ENCODE measurements around the gene FRMD5. TPM values are rescaled to one million over a fixed set of nuclear protein-coding genes. Genes with fewer than 3 reads are reported as not detected.

FRMD5 gene
- total RNA-seq, 1 donor from 2014 or later = 0.12 TPM

GRCh38 chr15:44102675-44103254, 92.3 kb downstream of the FRMD5 start:
- TF ChIP-seq, protein P1, sequence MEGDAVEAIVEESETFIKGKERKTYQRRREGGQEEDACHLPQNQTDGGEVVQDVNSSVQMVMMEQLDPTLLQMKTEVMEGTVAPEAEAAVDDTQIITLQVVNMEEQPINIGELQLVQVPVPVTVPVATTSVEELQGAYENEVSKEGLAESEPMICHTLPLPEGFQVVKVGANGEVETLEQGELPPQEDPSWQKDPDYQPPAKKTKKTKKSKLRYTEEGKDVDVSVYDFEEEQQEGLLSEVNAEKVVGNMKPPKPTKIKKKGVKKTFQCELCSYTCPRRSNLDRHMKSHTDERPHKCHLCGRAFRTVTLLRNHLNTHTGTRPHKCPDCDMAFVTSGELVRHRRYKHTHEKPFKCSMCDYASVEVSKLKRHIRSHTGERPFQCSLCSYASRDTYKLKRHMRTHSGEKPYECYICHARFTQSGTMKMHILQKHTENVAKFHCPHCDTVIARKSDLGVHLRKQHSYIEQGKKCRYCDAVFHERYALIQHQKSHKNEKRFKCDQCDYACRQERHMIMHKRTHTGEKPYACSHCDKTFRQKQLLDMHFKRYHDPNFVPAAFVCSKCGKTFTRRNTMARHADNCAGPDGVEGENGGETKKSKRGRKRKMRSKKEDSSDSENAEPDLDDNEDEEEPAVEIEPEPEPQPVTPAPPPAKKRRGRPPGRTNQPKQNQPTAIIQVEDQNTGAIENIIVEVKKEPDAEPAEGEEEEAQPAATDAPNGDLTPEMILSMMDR (IDR thresholded peaks at IDR 0.05) = no peak
- no peak overlapping the region for H3K4me3 ChIP-seq
- ATAC-seq (peak; percentile 44 to 68), DNase-seq (no peak)
- H3K27ac ChIP-seq = no peak overlapping the region
- no peaks in the 10 kb centered on the region for H3K4me1 ChIP-seq
- no peaks in the 10 kb centered on the region for H3K27me3 ChIP-seq (ENCODE audit: low read depth)
- no peaks in the 10 kb centered on the region for H3K36me3 ChIP-seq
- no peaks in the 10 kb centered on the region for H3K9me3 ChIP-seq
- intact Hi-C loops (cut with DNase I) = no loop called here

- ATAC-seq (peak in 1 of 2 donors; percentile 34), DNase-seq (no peak)
- Histone ChIP-seq H3K4me1 (no peaks in the 10 kb centered on the region), H3K9me3 (no peaks in the 10 kb centered on the region), H3K27me3 (ENCODE audit: low read depth) (no peaks in the 10 kb centered on the region), H3K27ac (no peak overlapping the region), H3K36me3 (no peaks in the 10 kb centered on the region), H3K4me3 (no peak overlapping the region)
- intact Hi-C loops (cut with DNase I) = no loop called here
- TF ChIP-seq, protein P1 (IDR thresholded peaks at IDR 0.05) = no peak
Observed at GRCh38 chr15:44101944-44102343, 93.1 kb downstream of the FRMD5 start.

- TF ChIP-seq, protein P1 (IDR thresholded peaks at IDR 0.05) = no peak
- Histone ChIP-seq H3K9me3 (no peaks in the 10 kb centered on the region), H3K27ac (no peak overlapping the region), H3K4me1 (no peaks in the 10 kb centered on the region), H3K4me3 (no peak overlapping the region), H3K36me3 (no peaks in the 10 kb centered on the region), H3K27me3 (ENCODE audit: low read depth) (no peaks in the 10 kb centered on the region)
- intact Hi-C loops (cut with DNase I) = no loop called here
- no peak for DNase-seq
- ATAC-seq = no peak
Observed at GRCh38 chr15:44101286-44101685, 93.8 kb downstream of the FRMD5 start.

DNA sequence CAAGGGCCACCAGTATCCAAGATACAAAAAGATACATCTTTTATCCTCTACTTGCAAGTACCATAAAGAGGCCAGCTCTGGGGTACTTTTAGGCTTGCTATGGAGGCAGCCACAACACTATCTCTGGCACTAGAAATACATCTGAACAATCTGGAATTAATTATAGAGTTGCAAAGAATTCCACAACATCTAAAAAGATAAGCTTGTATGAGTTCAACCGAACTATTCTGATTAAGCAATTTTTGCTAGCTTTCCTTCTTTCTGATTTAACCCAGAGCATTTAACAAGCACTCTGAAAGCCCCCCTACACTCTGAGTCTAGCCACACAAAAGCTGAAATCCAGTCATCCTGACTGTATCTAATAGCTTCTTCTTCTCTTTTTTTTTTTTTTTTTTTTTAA, 95.4 kb downstream of the FRMD5 start:
- intact Hi-C loops (cut with DNase I) = no loop called here
- DNase-seq = no peak
- ATAC-seq = no peak

GRCh38 chr15:44097552-44097951, 97.5 kb downstream of the FRMD5 start:
- intact Hi-C loops (cut with DNase I) = no loop called here
- TF ChIP-seq, protein P1 (IDR thresholded peaks at IDR 0.05) = no peak
- H3K36me3 ChIP-seq = no peaks in the 10 kb centered on the region
- H3K4me1 ChIP-seq = no peaks in the 10 kb centered on the region
- H3K9me3 ChIP-seq = no peaks in the 10 kb centered on the region
- no peak overlapping the region for H3K4me3 ChIP-seq
- no peak overlapping the region for H3K27ac ChIP-seq
- DNase-seq = no peak
- peaks cover 7% of the 10 kb centered on the region for H3K27me3 ChIP-seq (ENCODE audit: low read depth)
- no peak for ATAC-seq

More for the DNA sequence above, 95.4 kb downstream of the FRMD5 start:
- TF ChIP-seq, protein P1 (IDR thresholded peaks at IDR 0.05) = no peak
- H3K27ac ChIP-seq = no peak overlapping the region
- H3K4me3 ChIP-seq = no peak overlapping the region
- H3K4me1 ChIP-seq = no peaks in the 10 kb centered on the region
- H3K36me3 ChIP-seq = no peaks in the 10 kb centered on the region
- H3K9me3 ChIP-seq = no peaks in the 10 kb centered on the region
- peaks cover 7% of the 10 kb centered on the region for H3K27me3 ChIP-seq (ENCODE audit: low read depth)

Measured in lower lobe of right lung (tissue), 2 donors.